HepG2 (cell line): ENCODE results near the gene CD207. TPM values are rescaled to one million over a fixed set of nuclear protein-coding genes. Genes with fewer than 3 reads are reported as not detected.

Experiments used
- ELF3 ChIP-seq: IDR thresholded peaks from 2 replicates; pipeline ENCODE4 v1.6.1; 2016; ENCODE audit warnings: missing genetic modification reagents, missing compliant biosample characterization
- ISX ChIP-seq: sonication (generic); formaldehyde crosslinking; conservative IDR thresholded peaks from 2 replicates; pipeline ENCODE4 v1.5.0; 2020; ENCODE audit warnings: missing genetic modification reagents
- NFE2 ChIP-seq: sonication (generic); formaldehyde crosslinking; IDR thresholded peaks from 2 replicates; pipeline ENCODE4 v1.4.0; 2020; ENCODE audit warnings: missing genetic modification reagents
- RBM39 ChIP-seq: fragments of 200-400 bp; formaldehyde crosslinking; IDR thresholded peaks from one replicate; pipeline ENCODE4 v1.6.1; 2018; ENCODE audit warnings: antibody characterized with exemption, mild to moderate bottlenecking, low read depth, low read length; ENCODE audit not compliant: poor library complexity, severe bottlenecking
- ZNF619 ChIP-seq: sonication (generic); formaldehyde crosslinking; IDR thresholded peaks from 2 replicates; pipeline ENCODE4 v1.4.0; 2020; ENCODE audit warnings: mild to moderate bottlenecking, missing genetic modification reagents
- ZNF749 ChIP-seq: sonication (generic); formaldehyde crosslinking; IDR thresholded peaks from 2 replicates; pipeline ENCODE4 v1.8.0; 2022; ENCODE audit warnings: mild to moderate bottlenecking, missing genetic modification reagents, moderate library complexity, borderline replicate concordance
- polyA plus RNA-seq, 8 experiments: library from polyadenylated mRNA; depleted of rRNA in 3 of 8; stranded (reverse) in 7 of 8; unstranded in 1 of 8; fragments of >200 nt; fragmentation: Illumina TruSeq in 4 of 8; extraction: Trizol in 4 of 8; gene quantifications; 2 replicates each; pipeline versions ENCODE4 v1.2.1 to v1.2.3, GENCODE V29; 2011 to 2016; ENCODE audit warnings: low read depth in 4 of 8, missing spikeins in 1 of 8, mixed read lengths in 1 of 8; ENCODE audit not compliant: insufficient read depth in 1 of 8
- total RNA-seq, 5 experiments: library from RNA; depleted of rRNA; stranded (reverse); fragments of >200 nt; fragmentation: Illumina TruSeq; extraction: Trizol; gene quantifications; 2 replicates each; pipeline ENCODE4 v1.2.3, GENCODE V29; 2016; ENCODE audit warnings: low read depth in 1 of 5
- TF ChIP-seq, protein P1 (sequence below): sonication (generic); formaldehyde crosslinking; IDR thresholded peaks from 2 replicates; pipeline ENCODE4 v1.4.0; 2020; ENCODE audit warnings: mild to moderate bottlenecking, low read depth, missing genetic modification reagents
- TF ChIP-seq, protein P2 (sequence below): sonication (generic); formaldehyde crosslinking; IDR thresholded peaks from 2 replicates; pipeline ENCODE4 v1.9.0; 2022; ENCODE audit warnings: missing genetic modification reagents, mild to moderate bottlenecking, borderline replicate concordance
- TF ChIP-seq, protein P3 (sequence below): sonication (generic); formaldehyde crosslinking; IDR thresholded peaks from 2 replicates; pipeline ENCODE4 v1.4.0; 2020; ENCODE audit warnings: missing genetic modification reagents
- TF ChIP-seq, protein P4 (sequence below): sonication (generic); formaldehyde crosslinking; IDR thresholded peaks from one replicate; pipeline ENCODE4 v1.5.1; 2020; ENCODE audit warnings: mild to moderate bottlenecking, missing genetic modification reagents; ENCODE audit errors: not compliant biosample characterization
- TF ChIP-seq, protein P5 (sequence below): IDR thresholded peaks from 2 replicates; pipeline ENCODE4 v1.6.1; 2016; ENCODE audit warnings: low read depth, borderline replicate concordance
- TF ChIP-seq, protein P6 (sequence below): sonication (generic); formaldehyde crosslinking; IDR thresholded peaks from 2 replicates; pipeline ENCODE4 v1.5.0; 2020; ENCODE audit warnings: mild to moderate bottlenecking, missing genetic modification reagents, borderline replicate concordance

CD207 gene
- total and polyA plus RNA-seq, 2 of the 13 experiments (the other 11 are each of a cell fraction or from before 2014, with no cell fraction given) = 0.09 to 0.15 TPM

DNA sequence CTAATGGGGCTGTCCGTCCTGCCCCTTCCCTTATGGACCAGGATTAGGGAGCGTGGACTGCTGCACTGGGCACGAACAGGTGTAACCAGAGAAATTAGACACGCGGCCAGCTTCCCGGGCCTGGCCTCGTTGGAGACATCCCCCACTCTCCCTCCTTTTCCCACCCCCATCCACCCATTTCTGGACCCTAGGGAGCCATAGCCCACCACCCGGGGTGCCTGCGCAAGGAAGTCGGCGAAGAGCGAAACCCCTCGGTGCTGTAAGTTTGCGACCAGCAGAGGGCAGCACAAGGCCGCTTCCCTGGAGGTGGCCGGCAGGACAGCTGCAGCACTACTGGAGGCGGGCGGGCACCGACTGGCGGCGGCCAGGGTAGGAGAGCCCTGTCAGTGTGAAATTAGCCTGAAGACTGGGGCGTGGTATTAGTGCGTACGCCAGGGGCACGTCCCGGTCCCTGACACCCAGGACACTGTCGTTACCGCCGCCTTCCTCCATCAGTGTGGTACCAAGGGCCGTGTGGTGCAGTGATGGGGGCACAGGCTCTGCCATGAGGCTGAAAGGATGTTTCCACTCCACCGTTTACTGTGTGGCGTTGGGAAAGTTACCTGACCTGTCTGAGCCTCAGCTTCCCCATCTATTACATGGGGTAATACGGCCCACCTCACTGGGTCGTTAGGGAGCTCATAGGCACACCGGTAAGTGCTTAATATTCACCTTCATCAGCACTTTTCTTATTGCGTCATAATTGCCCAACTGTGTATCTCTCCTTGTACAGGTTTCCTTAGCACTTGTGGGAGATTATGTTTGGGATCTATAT, 36.0 kb upstream of the CD207 start (continued):
- TF ChIP-seq ELF3 (CRISPR knock-in tag) (peak; percentile 17; the same call in 1 of the 2 replicates), ZNF619 (peak; percentile 79; the same call in 1 of the 2 replicates), RBM39 (peak; percentile 49), ISX (CRISPR knock-in tag) (no peak), NFE2 (CRISPR knock-in tag) (no peak), ZNF749 (CRISPR knock-in tag) (0 out of 2 replicates have a peak, but pooled peaks have one; percentile 32)
- TF ChIP-seq, protein P1, sequence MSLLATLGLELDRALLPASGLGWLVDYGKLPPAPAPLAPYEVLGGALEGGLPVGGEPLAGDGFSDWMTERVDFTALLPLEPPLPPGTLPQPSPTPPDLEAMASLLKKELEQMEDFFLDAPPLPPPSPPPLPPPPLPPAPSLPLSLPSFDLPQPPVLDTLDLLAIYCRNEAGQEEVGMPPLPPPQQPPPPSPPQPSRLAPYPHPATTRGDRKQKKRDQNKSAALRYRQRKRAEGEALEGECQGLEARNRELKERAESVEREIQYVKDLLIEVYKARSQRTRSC (CRISPR knock-in tag) = no peak
- TF ChIP-seq, protein P2, sequence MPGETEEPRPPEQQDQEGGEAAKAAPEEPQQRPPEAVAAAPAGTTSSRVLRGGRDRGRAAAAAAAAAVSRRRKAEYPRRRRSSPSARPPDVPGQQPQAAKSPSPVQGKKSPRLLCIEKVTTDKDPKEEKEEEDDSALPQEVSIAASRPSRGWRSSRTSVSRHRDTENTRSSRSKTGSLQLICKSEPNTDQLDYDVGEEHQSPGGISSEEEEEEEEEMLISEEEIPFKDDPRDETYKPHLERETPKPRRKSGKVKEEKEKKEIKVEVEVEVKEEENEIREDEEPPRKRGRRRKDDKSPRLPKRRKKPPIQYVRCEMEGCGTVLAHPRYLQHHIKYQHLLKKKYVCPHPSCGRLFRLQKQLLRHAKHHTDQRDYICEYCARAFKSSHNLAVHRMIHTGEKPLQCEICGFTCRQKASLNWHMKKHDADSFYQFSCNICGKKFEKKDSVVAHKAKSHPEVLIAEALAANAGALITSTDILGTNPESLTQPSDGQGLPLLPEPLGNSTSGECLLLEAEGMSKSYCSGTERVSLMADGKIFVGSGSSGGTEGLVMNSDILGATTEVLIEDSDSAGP (CRISPR knock-in tag) = peak; percentile 75; the same call in 1 of the 2 replicates
- TF ChIP-seq, protein P3, sequence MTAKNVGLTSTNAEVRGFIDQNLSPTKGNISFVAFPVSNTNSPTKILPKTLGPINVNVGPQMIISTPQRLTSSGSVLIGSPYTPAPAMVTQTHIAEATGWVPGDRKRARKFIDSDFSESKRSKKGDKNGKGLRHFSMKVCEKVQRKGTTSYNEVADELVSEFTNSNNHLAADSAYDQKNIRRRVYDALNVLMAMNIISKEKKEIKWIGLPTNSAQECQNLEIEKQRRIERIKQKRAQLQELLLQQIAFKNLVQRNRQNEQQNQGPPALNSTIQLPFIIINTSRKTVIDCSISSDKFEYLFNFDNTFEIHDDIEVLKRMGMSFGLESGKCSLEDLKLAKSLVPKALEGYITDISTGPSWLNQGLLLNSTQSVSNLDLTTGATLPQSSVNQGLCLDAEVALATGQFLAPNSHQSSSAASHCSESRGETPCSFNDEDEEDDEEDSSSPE = no peak
- TF ChIP-seq, protein P4, sequence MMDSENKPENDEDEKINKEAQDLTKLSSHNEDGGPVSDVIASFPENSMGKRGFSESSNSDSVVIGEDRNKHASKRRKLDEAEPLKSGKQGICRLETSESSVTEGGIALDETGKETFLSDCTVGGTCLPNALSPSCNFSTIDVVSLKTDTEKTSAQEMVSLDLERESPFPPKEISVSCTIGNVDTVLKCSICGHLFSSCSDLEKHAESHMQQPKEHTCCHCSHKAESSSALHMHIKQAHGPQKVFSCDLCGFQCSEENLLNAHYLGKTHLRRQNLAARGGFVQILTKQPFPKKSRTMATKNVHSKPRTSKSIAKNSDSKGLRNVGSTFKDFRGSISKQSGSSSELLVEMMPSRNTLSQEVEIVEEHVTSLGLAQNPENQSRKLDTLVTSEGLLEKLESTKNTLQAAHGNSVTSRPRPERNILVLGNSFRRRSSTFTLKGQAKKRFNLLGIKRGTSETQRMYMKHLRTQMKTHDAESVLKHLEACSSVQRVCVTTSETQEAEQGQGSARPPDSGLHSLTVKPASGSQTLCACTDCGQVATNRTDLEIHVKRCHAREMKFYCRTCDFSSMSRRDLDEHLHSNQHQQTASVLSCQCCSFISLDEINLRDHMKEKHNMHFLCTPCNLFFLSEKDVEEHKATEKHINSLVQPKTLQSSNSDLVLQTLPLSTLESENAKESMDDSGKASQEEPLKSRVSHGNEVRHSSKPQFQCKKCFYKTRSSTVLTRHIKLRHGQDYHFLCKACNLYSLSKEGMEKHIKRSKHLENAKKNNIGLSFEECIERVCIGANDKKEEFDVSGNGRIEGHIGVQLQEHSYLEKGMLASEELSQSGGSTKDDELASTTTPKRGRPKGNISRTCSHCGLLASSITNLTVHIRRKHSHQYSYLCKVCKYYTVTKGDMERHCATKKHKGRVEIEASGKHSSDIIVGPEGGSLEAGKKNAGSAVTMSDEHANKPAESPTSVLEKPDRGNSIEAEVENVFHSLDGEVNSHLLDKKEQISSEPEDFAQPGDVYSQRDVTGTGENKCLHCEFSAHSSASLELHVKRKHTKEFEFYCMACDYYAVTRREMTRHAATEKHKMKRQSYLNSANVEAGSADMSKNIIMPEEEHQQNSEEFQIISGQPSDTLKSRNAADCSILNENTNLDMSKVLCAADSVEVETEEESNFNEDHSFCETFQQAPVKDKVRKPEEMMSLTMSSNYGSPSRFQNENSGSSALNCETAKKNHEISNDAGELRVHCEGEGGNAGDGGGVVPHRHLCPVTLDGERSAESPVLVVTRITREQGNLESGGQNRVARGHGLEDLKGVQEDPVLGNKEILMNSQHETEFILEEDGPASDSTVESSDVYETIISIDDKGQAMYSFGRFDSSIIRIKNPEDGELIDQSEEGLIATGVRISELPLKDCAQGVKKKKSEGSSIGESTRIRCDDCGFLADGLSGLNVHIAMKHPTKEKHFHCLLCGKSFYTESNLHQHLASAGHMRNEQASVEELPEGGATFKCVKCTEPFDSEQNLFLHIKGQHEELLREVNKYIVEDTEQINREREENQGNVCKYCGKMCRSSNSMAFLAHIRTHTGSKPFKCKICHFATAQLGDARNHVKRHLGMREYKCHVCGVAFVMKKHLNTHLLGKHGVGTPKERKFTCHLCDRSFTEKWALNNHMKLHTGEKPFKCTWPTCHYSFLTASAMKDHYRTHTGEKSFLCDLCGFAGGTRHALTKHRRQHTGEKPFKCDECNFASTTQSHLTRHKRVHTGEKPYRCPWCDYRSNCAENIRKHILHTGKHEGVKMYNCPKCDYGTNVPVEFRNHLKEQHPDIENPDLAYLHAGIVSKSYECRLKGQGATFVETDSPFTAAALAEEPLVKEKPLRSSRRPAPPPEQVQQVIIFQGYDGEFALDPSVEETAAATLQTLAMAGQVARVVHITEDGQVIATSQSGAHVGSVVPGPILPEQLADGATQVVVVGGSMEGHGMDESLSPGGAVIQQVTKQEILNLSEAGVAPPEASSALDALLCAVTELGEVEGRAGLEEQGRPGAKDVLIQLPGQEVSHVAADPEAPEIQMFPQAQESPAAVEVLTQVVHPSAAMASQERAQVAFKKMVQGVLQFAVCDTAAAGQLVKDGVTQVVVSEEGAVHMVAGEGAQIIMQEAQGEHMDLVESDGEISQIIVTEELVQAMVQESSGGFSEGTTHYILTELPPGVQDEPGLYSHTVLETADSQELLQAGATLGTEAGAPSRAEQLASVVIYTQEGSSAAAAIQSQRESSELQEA (CRISPR knock-in tag) = no peak
- TF ChIP-seq, protein P5, sequence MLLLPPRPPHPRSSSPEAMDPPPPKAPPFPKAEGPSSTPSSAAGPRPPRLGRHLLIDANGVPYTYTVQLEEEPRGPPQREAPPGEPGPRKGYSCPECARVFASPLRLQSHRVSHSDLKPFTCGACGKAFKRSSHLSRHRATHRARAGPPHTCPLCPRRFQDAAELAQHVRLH = peak; percentile 79; the same call in 1 of the 2 replicates
- TF ChIP-seq, protein P6, sequence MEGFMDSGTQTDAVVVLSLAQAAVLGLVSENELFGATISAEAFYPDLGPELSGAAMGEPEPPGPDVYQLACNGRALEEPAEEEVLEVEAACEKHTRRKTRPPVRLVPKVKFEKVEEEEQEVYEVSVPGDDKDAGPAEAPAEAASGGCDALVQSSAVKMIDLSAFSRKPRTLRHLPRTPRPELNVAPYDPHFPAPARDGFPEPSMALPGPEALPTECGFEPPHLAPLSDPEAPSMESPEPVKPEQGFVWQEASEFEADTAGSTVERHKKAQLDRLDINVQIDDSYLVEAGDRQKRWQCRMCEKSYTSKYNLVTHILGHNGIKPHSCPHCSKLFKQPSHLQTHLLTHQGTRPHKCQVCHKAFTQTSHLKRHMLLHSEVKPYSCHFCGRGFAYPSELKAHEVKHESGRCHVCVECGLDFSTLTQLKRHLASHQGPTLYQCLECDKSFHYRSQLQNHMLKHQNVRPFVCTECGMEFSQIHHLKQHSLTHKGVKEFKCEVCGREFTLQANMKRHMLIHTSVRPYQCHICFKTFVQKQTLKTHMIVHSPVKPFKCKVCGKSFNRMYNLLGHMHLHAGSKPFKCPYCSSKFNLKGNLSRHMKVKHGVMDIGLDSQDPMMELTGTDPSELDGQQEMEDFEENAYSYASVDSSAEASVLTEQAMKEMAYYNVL (CRISPR knock-in tag) = peak; percentile 88; the same call in 1 of the 2 replicates
